ENCODE data around the gene CD93. TPM values are rescaled to one million over a fixed set of nuclear protein-coding genes. Genes with fewer than 3 reads are reported as not detected.

Gene CD93
- total and polyA plus RNA-seq, 2 of the 8 experiments (the other 6 are each of a cell fraction or from before 2014, with no cell fraction given), result under 0.01 to 0.07 TPM

DNA sequence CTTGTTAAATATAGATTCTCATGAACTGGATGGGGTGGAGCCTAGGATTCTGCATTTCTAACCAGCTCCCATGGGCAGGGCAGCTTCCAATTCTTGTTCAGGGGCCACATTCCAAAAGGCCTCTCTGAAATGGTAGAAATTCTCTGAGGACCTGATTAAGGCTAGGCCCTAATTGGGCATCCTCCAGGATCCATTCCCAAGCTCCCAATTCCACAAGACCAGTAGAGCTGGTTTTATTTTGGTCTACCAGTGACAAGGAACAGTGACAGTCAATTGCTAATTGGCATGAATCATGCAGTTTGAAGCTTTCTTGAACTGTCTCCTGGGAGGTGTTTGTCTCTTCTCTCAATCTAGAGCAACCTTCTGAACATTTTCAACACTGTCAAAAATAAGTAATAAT lies 39.7 kb downstream of the CD93 start:
- H3K4ac ChIP-seq (replicated peaks; ENCODE audit: insufficient read length, low read depth, low read length), result no peak overlapping the region
- H3K23me2 ChIP-seq (ENCODE audit: low read depth, low read length), result peaks cover 29% of the 10 kb centered on the region
- H2BK120ac ChIP-seq (replicated peaks; ENCODE audit: low read depth, low read length), result no peak overlapping the region
- H4K8ac ChIP-seq (ENCODE audit: extremely low read depth, insufficient read depth, low read length), result no peak overlapping the region
- H3K4me2 ChIP-seq (ENCODE audit: insufficient read depth in 1 of 2, low read depth in 2 of 2, low read length in 2 of 2), result no peak overlapping the region
- H3K79me2 ChIP-seq (ENCODE audit: control insufficient read depth in 1 of 2, insufficient read depth in 2 of 2, low read length in 2 of 2), result no peaks in the 10 kb centered on the region
- no peak overlapping the region for H4K91ac ChIP-seq (replicated peaks; ENCODE audit: insufficient read length, low read length)
- H3K18ac ChIP-seq (ENCODE audit: extremely low read depth, low read length), result no peak overlapping the region
- no peak overlapping the region for H4K5ac ChIP-seq (ENCODE audit: insufficient read length, low read depth, low read length)
- H3K27ac ChIP-seq (ENCODE audit: low read depth, low read length), result no peak overlapping the region
- H2AK5ac ChIP-seq (ENCODE audit: low read depth, low read length), result no peak overlapping the region
- FAIRE-seq (no peak), DNase-seq (ENCODE audit: low read depth in 1 of 2, low spot score in 2 of 2) (no peak)
- no peaks in the 10 kb centered on the region for H3K79me1 ChIP-seq (ENCODE audit: low read depth, low read length)
- no peak overlapping the region for H3K9ac ChIP-seq (replicated peaks in 1 of 4; ENCODE audit: extremely low read depth in 1 of 4, low read depth in 3 of 4, low read length in 3 of 4)
- POLR2A ChIA-PET (ENCODE audit: partially characterized antibody), result no interaction called here
- no peaks in the 10 kb centered on the region for H3K9me3 ChIP-seq (ENCODE audit: insufficient read depth in 2 of 2, low read depth in 1 of 2, low read length in 1 of 2)
- H2BK15ac ChIP-seq (ENCODE audit: low read length), result no peak overlapping the region
- H4K20me1 ChIP-seq (replicated peaks in 1 of 2; ENCODE audit: control insufficient read depth in 1 of 2, insufficient read depth in 2 of 2, low read length in 2 of 2), result peaks cover 0 to 5% of the 10 kb centered on the region in 2 experiments
- no peak overlapping the region for H3K23ac ChIP-seq (ENCODE audit: insufficient read length)
- peaks cover 31 to 53% (median 48%) of the 10 kb centered on the region in 4 experiments for H3K27me3 ChIP-seq (replicated peaks in 1 of 4; ENCODE audit: control insufficient read depth in 3 of 4, extremely low read depth in 1 of 4, insufficient read depth in 3 of 4, low read length in 3 of 4)
- no peak overlapping the region for H2BK12ac ChIP-seq (ENCODE audit: low read depth, low read length)
- no peak overlapping the region for H3K4me3 ChIP-seq (ENCODE audit: extremely low read depth in 1 of 4, insufficient read depth in 2 of 4, low read depth in 3 of 4, low read length in 4 of 4)
- H2BK20ac ChIP-seq (ENCODE audit: low read length), result no peak overlapping the region
- CTCF ChIA-PET (ENCODE audit: partially characterized antibody), result interaction anchor here (1.2 to 3.3 kb wide), 3 partner anchors 33 to 355 kb away, joined by 3 to 8 read pairs (median 3); no protein-coding TSS in a partner anchor
- H3K56ac ChIP-seq (replicated peaks; ENCODE audit: insufficient read length, low read depth, low read length), result no peak overlapping the region
- H2AFZ ChIP-seq (ENCODE audit: low read length), result no peak overlapping the region
- no peaks in the 10 kb centered on the region for H3K36me3 ChIP-seq (ENCODE audit: control insufficient read depth in 2 of 4, insufficient read depth in 4 of 4, low read length in 3 of 4)
- no peak overlapping the region for H2BK5ac ChIP-seq (ENCODE audit: low read depth, low read length)
- no peak overlapping the region for H3K14ac ChIP-seq (ENCODE audit: insufficient read length)
- H3K4me1 ChIP-seq (replicated peaks in 1 of 4; ENCODE audit: control insufficient read depth in 3 of 4, insufficient read depth in 4 of 4, low read length in 3 of 4), result peaks cover 9 to 20% (median 14%) of the 10 kb centered on the region in 4 experiments
- TF ChIP-seq SAP30 (IDR thresholded peaks at IDR 0.05; ENCODE audit: insufficient read depth, insufficient replicate concordance, low read length) (no peak), CREB1 (IDR thresholded peaks at IDR 0.05) (no peak), KDM4A (IDR thresholded peaks at IDR 0.05; ENCODE audit: low read depth, low read length, severe bottlenecking) (no peak), KDM5A (IDR thresholded peaks at IDR 0.05; ENCODE audit: low read length) (no peak), SUZ12 (IDR thresholded peaks at IDR 0.05; ENCODE audit: low read length) (no peak), JUN (IDR thresholded peaks at IDR 0.05; ENCODE audit: low read depth, low read length) (no peak), HDAC2 (IDR thresholded peaks at IDR 0.05; ENCODE audit: borderline replicate concordance in 1 of 2, low read depth in 2 of 2, low read length in 2 of 2) (no peak), CEBPB (IDR thresholded peaks at IDR 0.05; ENCODE audit: low read depth, low read length) (no peak), POLR2AphosphoS5 (IDR thresholded peaks at IDR 0.05; ENCODE audit: low read depth, low read length) (no peak), ASH2L (IDR thresholded peaks at IDR 0.05; ENCODE audit: low read length) (no peak), CBX8 (IDR thresholded peaks at IDR 0.05; ENCODE audit: borderline replicate concordance, low read depth, low read length) (no peak), RBBP5 (IDR thresholded peaks at IDR 0.05; ENCODE audit: borderline replicate concordance, low read depth, low read length) (no peak), SP1 (IDR thresholded peaks at IDR 0.05; ENCODE audit: low read depth, low read length) (no peak), ATF3 (IDR thresholded peaks at IDR 0.05; ENCODE audit: insufficient read depth, low read depth, low read length) (no peak), TBP (IDR thresholded peaks at IDR 0.05; ENCODE audit: low read depth, low read length) (no peak), NRF1 (IDR thresholded peaks at IDR 0.05; ENCODE audit: low read depth, low read length) (no peak)

All from H1 (cell line).